PC-3 (cell line): Measurements from ENCODE around the gene INHBE. TPM values are rescaled to one million over a fixed set of nuclear protein-coding genes. Genes with fewer than 3 reads are reported as not detected.
"Not testable (repeated sequence)": the region's sequence is repeated elsewhere in the genome, so short reads cannot be mapped to it uniquely, and the experiment has no call there.

ENCODE experiments used
- ATAC-seq: fragments of 200-7000 bp; cut with Tn5 transposase; 2 replicates; pipeline ENCODE4 v1.9.1; 2020; ENCODE audit warnings: mild to moderate bottlenecking, moderate library complexity
- BruUV-seq: library from RNA; stranded (reverse); fragments of 400-500 nt; replicated peaks from 2 replicates; lab custom pipeline; 2021; lab: Mats Ljungman, UMichigan
- CTCF ChIA-PET: fragments of 300-600 bp; sonication (Branson Sonifier 250); formaldehyde crosslinking; loops from one replicate; lab custom pipeline; 2022; ENCODE audit warnings: antibody characterized with exemption; lab: Charles Lee
- POLR2A ChIA-PET: fragments of 300-600 bp; sonication (Branson Sonifier 250); formaldehyde crosslinking; loops from one replicate; lab custom pipeline; 2022; ENCODE audit warnings: antibody characterized with exemption; ENCODE audit not compliant: unreplicated experiment; lab: Charles Lee
- DNase-seq: peaks from one replicate; pipeline ENCODE4 v3.0.0-alpha.2; 2015
- H2AFZ ChIP-seq: fragments of 300-600 bp; sonication (generic); 2 replicates; pipeline ENCODE4 v1.6.0; 2016; ENCODE audit warnings: antibody characterized with exemption, low read length
- H3F3A ChIP-seq: fragments of 300-600 bp; sonication (generic); one replicate; pipeline ENCODE4 v1.6.0; 2017; ENCODE audit warnings: antibody characterized with exemption, low read length, control low read depth, mild to moderate bottlenecking; ENCODE audit not compliant: unreplicated experiment
- H3K27ac ChIP-seq: fragments of 300-600 bp; sonication (generic); 2 replicates; pipeline ENCODE4 v1.5.1; 2016; ENCODE audit warnings: mild to moderate bottlenecking, low read length
- H3K27me3 ChIP-seq: fragments of 300-600 bp; sonication (generic); 2 replicates; pipeline ENCODE4 v1.6.1; 2016; ENCODE audit warnings: low read length, mixed read lengths
- H3K36me3 ChIP-seq: fragments of 300-600 bp; sonication (generic); 2 replicates; pipeline ENCODE4 v1.6.1; 2016; ENCODE audit warnings: low read depth, mixed run types, low read length, mixed read lengths
- H3K4me1 ChIP-seq: fragments of 300-600 bp; sonication (generic); 2 replicates; pipeline ENCODE4 v1.5.1; 2016; ENCODE audit warnings: low read length; ENCODE audit not compliant: insufficient read depth
- H3K4me2 ChIP-seq: fragments of 300-600 bp; sonication (generic); 2 replicates; pipeline ENCODE4 v1.6.0; 2016; ENCODE audit warnings: low read length
- H3K4me3 ChIP-seq: fragments of 300-600 bp; sonication (generic); 2 replicates; pipeline ENCODE4 v1.5.1; 2016; ENCODE audit warnings: mild to moderate bottlenecking, low read length, mixed read lengths
- H3K79me2 ChIP-seq: fragments of 300-600 bp; sonication (generic); 2 replicates; pipeline ENCODE4 v1.6.1; 2017; ENCODE audit warnings: low read length, mixed read lengths
- H3K9ac ChIP-seq: fragments of 300-600 bp; sonication (generic); 2 replicates; pipeline ENCODE4 v1.6.0; 2016; ENCODE audit warnings: mild to moderate bottlenecking, low read length
- H3K9me2 ChIP-seq: fragments of 300-600 bp; sonication (generic); replicated peaks from 2 replicates; pipeline ENCODE4 v1.6.1; 2016; ENCODE audit warnings: mixed run types, low read length, mixed read lengths
- H3K9me3 ChIP-seq: fragments of 300-600 bp; sonication (generic); 2 replicates; pipeline ENCODE4 v1.6.1; 2016; ENCODE audit warnings: low read length, mixed read lengths
- H4K20me1 ChIP-seq: fragments of 300-600 bp; sonication (generic); 2 replicates; pipeline ENCODE4 v1.6.1; 2016; ENCODE audit warnings: low read length, mixed read lengths
- EZH2 ChIP-seq: fragments of 300-600 bp; sonication (generic); IDR thresholded peaks from one replicate; pipeline ENCODE4 v1.6.1; 2017; ENCODE audit warnings: antibody characterized with exemption, mild to moderate bottlenecking, low read length; ENCODE audit not compliant: unreplicated experiment
- EZH2phosphoT487 ChIP-seq: fragments of 300-600 bp; sonication (generic); IDR thresholded peaks from 2 replicates; pipeline ENCODE4 v1.6.1; 2018; ENCODE audit warnings: mild to moderate bottlenecking, antibody characterized with exemption, low read length, borderline replicate concordance
- intact Hi-C: fragments of 100-400 bp; cut with micrococcal nuclease; formaldehyde crosslinking; loops from 2 replicates; pipeline ENCODE4 v1.9.0; 2023
- total RNA-seq: library from RNA; depleted of rRNA; stranded (reverse); fragments of >200 nt; gene quantifications from 2 replicates; pipeline ENCODE4 v1.2.3, GENCODE V29; 2014
- TF ChIP-seq, protein P1 (sequence below): fragments of 300-600 bp; sonication (generic); conservative IDR thresholded peaks from 2 replicates; pipeline ENCODE4 v1.5.1; 2017; ENCODE audit warnings: antibody characterized with exemption, low read depth, mild to moderate bottlenecking, low read length

Gene INHBE
- total RNA-seq, 1 experiment from 2014 or later, result not detected

DNA sequence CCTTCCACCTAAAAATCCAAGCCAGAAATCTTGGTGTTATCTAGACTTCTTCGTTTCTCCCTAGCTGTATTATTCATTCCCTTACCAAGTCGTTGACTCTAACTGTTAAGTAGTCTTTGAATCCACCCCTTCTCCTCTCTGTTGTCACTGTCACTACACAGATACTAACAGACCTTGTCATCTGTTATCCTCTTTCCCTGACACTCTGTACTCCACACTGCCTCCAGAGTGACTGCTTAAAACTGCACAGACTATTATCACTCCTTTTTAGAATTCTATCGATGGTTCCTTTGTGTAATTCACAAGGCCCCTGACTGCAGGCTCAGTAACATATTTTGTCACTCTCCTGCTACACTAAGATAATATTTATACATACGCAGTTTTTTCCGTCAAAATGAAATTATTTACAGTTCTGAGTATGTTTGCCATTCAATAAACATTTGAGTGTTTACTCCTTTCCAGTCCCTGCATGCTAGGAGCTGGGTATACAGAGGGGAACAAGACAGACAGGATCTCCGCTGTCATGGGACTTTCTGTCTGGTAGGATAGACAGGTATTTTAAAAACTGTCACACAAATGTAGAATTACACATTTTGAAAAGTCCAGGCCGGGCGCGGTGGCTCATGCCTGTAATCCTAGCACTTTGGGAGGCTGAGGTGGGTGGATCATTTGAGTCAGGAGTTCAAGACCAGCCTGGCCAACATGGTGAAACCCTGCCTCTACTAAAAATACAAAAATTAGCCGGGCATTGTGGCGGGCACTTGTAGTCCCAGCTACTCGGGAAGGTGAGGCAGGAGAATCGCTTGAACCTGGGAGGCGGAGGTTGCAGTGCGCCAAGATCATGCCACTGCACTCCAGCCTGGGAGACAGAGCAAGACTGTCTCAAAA, 36.5 kb downstream of the INHBE start:
- TF ChIP-seq, protein P1, sequence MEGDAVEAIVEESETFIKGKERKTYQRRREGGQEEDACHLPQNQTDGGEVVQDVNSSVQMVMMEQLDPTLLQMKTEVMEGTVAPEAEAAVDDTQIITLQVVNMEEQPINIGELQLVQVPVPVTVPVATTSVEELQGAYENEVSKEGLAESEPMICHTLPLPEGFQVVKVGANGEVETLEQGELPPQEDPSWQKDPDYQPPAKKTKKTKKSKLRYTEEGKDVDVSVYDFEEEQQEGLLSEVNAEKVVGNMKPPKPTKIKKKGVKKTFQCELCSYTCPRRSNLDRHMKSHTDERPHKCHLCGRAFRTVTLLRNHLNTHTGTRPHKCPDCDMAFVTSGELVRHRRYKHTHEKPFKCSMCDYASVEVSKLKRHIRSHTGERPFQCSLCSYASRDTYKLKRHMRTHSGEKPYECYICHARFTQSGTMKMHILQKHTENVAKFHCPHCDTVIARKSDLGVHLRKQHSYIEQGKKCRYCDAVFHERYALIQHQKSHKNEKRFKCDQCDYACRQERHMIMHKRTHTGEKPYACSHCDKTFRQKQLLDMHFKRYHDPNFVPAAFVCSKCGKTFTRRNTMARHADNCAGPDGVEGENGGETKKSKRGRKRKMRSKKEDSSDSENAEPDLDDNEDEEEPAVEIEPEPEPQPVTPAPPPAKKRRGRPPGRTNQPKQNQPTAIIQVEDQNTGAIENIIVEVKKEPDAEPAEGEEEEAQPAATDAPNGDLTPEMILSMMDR, result peak; percentile 48
- TF ChIP-seq EZH2phosphoT487, result no peak

DNA sequence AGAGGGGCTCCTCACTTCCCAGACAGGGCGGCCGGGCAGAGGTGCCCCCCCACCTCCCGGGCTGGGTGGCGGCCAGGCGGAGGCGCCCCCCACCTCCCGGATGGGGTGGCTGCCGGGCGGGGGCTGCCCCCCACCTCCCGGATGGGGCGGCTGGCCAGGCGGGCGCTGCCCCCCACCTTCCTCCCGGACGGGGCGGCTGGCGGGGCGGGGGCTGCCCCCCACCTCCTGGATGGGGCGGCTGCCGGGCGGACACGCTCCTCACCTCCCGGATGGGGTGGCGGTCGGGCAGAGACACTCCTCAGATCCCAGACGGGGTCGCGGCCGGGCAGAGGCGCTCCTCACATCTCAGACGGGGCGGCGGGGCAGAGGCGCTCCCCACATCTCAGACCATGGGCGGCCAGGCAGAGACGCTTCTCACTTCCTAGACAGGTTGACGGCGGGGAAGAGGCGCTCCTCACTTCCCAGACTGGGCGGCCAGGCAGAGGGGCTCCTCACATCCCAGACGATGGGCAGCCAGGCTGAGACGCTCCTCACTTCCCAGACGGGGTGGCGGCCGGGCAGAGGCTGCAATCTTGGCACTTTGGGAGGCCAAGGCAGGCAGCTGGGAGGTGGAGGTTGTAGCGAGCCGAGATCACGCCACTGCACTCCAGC, 40.1 kb downstream of the INHBE start:
- H3K9ac ChIP-seq, H3K79me2 ChIP-seq, intact Hi-C loops: not testable (repeated sequence)

More for the DNA sequence above, 36.5 kb downstream of the INHBE start:
- no peaks in the 10 kb centered on the region for H3K9me2 ChIP-seq
- H2AFZ ChIP-seq, result no peak overlapping the region
- H4K20me1 ChIP-seq, result no peaks in the 10 kb centered on the region
- no peaks in the 10 kb centered on the region for H3F3A ChIP-seq
- CTCF ChIA-PET, result no interaction called here
- H3K27me3 ChIP-seq, result no peaks in the 10 kb centered on the region
- H3K36me3 ChIP-seq, result peaks cover 32% of the 10 kb centered on the region
- POLR2A ChIA-PET, result no interaction called here
- no peak overlapping the region for H3K9ac ChIP-seq
- intact Hi-C loops, result no loop called here
- no TSS peak for BruUV-seq
- peaks cover 10% of the 10 kb centered on the region for H3K4me1 ChIP-seq
- no peak overlapping the region for H3K27ac ChIP-seq
- no peak overlapping the region for H3K4me2 ChIP-seq
- H3K9me3 ChIP-seq, result no peaks in the 10 kb centered on the region
- H3K4me3 ChIP-seq, result no peak overlapping the region
- peaks cover 24% of the 10 kb centered on the region for H3K79me2 ChIP-seq
- no peak for ATAC-seq
- DNase-seq, result peak; percentile 28

DNA sequence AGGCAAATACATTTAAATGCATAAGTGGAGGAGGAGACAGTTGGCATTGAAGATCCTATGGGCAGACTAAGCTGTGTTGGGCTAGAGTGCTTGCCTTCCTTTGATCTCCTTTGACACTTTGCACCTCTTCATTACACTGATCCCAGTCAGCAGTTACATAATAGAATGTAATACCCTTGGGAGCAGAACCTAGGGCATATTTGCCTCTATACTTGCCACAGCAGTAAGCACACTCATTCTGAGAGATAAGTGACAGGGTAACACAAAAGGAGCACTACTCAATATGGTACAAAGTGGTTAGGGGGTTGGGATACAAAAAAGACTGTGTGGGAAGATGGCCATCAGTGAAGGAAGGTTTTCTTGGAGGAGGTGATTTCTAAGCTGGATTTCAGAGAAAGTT, 41.7 kb downstream of the INHBE start:
- Histone ChIP-seq H4K20me1 (no peaks in the 10 kb centered on the region), H3K9ac (no peak overlapping the region), H3K79me2 (no peaks in the 10 kb centered on the region), H3K4me3 (no peak overlapping the region), H3K4me2 (no peak overlapping the region), H3F3A (no peaks in the 10 kb centered on the region), H3K9me3 (no peaks in the 10 kb centered on the region), H3K36me3 (peaks cover 44% of the 10 kb centered on the region), H2AFZ (no peak overlapping the region), H3K9me2 (no peaks in the 10 kb centered on the region), H3K27ac (no peak overlapping the region), H3K4me1 (no peaks in the 10 kb centered on the region), H3K27me3 (no peaks in the 10 kb centered on the region)
- intact Hi-C loops, result no loop called here
- TF ChIP-seq, protein P1, result no peak
- TF ChIP-seq EZH2phosphoT487 (no peak), EZH2 (no peak)
- no TSS peak for BruUV-seq
- CTCF ChIA-PET, result no interaction called here
- no peak for DNase-seq
- ATAC-seq, result no peak
- POLR2A ChIA-PET, result no interaction called here

More for the DNA sequence above, 40.1 kb downstream of the INHBE start:
- H3F3A ChIP-seq, H3K4me2 ChIP-seq, H3K27me3 ChIP-seq, H3K4me1 ChIP-seq, H4K20me1 ChIP-seq, POLR2A ChIA-PET, H3K4me3 ChIP-seq, CTCF ChIA-PET, BruUV-seq, H3K9me3 ChIP-seq, ATAC-seq, H2AFZ ChIP-seq, H3K27ac ChIP-seq, H3K9me2 ChIP-seq, DNase-seq: not testable (repeated sequence)
- H3K36me3 ChIP-seq, result peaks cover 44% of the 10 kb centered on the region
